Left lobe of liver (tissue), 2 donors: ENCODE data around the gene AHNAK. TPM values are rescaled to one million over a fixed set of nuclear protein-coding genes. Genes with fewer than 3 reads are reported as not detected.
"Not testable (repeated sequence)": the region's sequence is repeated elsewhere in the genome, so short reads cannot be mapped to it uniquely, and the experiment has no call there.

Experiments
- ATAC-seq: fragments of 200-7000 bp; cut with Tn5 transposase; one replicate; pipeline ENCODE4 v1.9.1; 2020; ENCODE audit warnings: mild to moderate bottlenecking, moderate library complexity
- DNase-seq: peaks from one replicate; pipeline ENCODE4 v3.0.0-alpha.2; 2020; ENCODE audit warnings: low spot score
- total RNA-seq: library from RNA; stranded (reverse); gene quantifications from one replicate; pipeline ENCODE4 v1.2.1, GENCODE V29; 2021
- donor health status: DM: no; HTN: no; CAD: no; lungs with moderate emphysema.
- donor health status: DM: no; HTN: yes; CAD: no.

AHNAK gene
- total RNA-seq, 1 donor from 2014 or later: 115 TPM

DNA sequence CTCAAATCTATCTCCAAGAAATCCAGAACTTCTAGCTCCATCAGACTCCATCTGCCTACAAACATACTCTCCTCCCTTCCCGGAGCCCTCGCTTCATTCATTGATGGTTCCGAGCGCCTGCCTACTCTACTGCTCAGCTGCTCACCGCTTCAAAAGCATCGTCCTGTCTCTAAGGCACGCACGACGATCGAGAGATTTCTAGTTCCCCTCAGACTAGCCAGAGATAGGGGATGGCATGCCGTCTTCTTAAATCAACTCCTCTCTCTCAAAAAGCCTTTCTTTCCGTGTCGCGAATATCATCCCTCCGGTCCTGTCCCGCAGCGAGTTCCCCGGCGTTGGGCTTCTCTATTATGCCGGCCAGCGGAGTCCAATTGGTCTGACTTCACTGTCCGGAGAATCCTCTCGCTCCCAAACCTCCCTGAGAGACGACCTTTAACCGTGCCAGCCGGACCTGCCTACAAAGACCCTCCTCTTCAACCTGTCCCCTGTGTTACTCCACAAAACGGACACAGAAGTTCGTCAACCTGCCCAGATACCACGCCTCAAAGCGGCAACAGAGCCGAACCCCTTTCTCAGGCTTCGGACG lies 26.5 kb upstream of the AHNAK start:
- DNase-seq: no peak
- ATAC-seq: peak; percentile 2

GRCh38 chr11:62572431-62572830 lies 25.8 kb upstream of the AHNAK start:
- no peak for DNase-seq
- ATAC-seq: no peak

GRCh38 chr11:62571493-62571892 lies 24.9 kb upstream of the AHNAK start:
- DNase-seq, ATAC-seq: not testable (repeated sequence)

DNA sequence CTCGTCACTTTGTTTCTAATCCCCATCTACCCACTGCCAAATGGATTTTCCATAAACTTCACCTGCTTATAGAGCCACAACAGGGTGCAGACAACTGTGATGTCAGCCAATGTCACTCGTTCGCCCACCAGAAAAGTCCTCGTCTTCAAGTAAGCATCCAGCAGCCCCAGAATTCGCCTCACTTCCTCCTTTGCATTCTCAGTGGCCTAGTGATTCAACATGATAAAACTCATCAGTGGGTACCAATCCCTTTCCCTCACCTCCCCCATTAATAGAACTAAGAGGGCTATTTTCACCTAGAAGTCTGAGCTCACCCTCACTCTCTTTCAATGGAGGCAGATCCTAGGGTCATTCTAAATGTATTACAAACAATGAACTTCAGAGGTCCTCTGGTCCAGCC lies 24.3 kb upstream of the AHNAK start:
- not testable (repeated sequence) for ATAC-seq, DNase-seq

- DNase-seq (no peak), ATAC-seq (no peak)
Observed at GRCh38 chr11:62569611-62570010, 23.0 kb upstream of the AHNAK start.

- peak; percentile 35 for ATAC-seq
- no peak for DNase-seq
Observed at GRCh38 chr11:62567018-62567633, 20.5 kb upstream of the AHNAK start.

DNA sequence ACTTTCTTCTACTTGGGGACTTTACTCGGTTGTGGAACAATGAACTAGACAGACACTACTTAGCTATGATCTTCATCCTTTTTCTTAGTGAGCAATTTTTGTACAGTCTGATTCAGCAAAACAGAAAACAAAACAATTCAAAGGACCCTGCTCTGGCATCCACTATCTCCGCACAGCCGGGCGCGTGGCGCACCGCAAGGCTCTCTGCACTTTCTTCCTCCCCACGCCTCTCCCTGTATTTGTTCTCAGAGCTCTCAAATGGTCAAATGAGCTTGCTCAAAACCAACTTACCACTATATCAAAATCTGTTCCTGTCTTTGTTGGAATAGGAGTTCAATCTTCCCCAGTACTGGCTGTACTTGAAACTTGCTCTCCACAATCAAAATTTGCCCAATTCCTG lies 19.6 kb upstream of the AHNAK start:
- DNase-seq (no peak), ATAC-seq (peak; percentile 15)

DNA sequence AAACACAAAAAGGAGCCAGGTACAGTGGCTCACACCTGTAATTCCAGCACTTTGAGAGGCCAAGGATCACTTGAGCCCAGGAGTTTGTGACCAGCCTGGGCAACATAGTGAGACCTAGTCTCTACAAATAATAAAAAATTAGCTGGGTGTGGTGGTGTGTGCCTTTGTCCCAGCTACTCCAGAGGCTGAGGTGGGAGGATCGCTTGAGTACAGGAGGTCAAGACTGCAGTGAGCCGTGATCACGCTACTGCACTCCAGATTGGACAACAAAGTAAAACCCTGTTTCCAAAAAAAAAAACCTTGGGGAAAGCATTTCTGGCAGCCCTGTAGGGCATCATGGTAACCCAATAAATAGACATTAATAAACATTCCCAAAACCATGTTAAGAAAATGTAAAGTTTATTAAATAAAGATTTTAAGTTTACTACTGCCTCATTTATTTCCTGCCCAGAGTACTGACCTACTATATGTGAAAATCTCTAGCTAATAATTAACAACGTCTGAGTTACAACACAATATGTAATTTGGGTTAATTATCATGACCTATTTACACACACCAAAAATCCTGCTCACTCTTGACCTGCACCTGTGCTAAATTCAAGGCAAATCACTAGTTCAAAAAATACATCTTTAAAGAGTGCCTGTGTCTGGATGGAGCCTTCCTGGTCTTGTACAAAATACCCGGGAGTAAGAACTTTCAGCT lies 18.6 kb upstream of the AHNAK start:
- peak; percentile 54 for ATAC-seq
- DNase-seq: no peak

- DNase-seq: not testable (repeated sequence)
Observed at GRCh38 chr11:62561677-62562230, 15.1 kb upstream of the AHNAK start.

DNA sequence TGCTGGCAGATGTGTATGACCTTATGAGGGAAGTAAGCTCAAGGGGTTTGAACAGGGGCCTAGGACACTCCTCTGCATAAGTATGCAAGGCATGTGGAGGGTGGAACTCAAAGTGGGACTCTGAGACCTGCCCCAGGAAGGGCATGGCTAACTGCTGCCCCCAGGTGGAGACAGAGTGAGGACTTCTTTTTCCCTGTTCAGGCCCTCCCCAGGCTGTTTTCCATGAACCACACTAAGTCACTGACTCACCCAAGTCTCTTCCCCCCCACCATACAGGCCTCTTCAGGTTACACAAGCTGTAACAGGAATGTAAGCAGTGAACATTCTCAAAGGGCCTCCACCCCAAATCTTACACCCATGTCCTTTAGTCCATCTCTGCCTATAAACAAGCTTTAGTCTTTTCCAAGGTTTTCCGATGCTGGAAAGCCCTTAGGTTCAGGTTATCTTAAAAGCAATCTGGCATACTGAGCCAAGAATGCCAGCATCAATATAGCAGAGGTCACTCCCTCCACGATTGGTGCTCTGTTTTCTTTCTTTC lies 14.0 kb upstream of the AHNAK start:
- ATAC-seq (peak; percentile 89), DNase-seq (peak; percentile 81)

More at GRCh38 chr11:62561677-62562230, 15.1 kb upstream of the AHNAK start:
- ATAC-seq: not testable (repeated sequence)

DNA sequence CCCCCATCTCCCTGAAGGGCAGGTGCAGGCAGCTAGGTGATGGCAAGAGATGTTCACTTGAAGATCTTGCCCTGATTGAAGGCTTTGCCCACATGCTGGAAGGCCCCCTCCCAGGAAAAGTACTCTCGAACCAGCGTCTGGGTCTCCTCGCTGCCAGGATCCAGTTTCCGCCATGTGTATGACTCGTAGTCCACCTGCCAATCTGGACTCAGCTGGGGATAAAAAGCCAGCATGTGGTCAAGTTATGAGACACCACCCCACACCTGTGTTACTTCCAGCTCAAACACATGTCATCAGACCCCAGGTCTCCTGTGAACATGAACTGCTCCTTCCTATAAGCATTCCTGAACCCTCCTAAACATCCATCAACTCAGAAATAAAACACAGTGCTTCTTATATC lies 13.0 kb upstream of the AHNAK start:
- not testable (repeated sequence) for ATAC-seq, DNase-seq

DNA sequence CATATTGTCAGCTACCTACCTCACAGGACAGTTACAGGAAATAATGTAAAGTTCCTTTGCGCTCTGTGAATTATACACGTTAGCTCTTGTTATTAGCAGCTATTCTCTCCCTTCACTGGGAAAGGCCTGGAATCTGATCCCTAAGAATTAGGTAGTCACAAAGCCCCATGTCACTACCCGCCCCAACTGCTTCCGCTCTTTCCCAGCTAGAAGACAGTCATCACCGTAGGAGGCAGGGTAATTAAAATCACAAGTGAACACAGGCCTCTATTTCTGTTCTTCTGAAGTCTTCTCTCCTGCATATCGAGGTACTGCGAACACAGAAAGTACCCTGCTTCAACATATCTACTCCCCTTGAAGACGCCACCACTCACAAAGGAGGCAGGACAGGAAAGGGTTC lies 12.6 kb upstream of the AHNAK start:
- DNase-seq: no peak
- ATAC-seq: no peak

- DNase-seq (no peak), ATAC-seq (no peak)
Observed at GRCh38 chr11:62558669-62559068, 12.1 kb upstream of the AHNAK start.

DNA sequence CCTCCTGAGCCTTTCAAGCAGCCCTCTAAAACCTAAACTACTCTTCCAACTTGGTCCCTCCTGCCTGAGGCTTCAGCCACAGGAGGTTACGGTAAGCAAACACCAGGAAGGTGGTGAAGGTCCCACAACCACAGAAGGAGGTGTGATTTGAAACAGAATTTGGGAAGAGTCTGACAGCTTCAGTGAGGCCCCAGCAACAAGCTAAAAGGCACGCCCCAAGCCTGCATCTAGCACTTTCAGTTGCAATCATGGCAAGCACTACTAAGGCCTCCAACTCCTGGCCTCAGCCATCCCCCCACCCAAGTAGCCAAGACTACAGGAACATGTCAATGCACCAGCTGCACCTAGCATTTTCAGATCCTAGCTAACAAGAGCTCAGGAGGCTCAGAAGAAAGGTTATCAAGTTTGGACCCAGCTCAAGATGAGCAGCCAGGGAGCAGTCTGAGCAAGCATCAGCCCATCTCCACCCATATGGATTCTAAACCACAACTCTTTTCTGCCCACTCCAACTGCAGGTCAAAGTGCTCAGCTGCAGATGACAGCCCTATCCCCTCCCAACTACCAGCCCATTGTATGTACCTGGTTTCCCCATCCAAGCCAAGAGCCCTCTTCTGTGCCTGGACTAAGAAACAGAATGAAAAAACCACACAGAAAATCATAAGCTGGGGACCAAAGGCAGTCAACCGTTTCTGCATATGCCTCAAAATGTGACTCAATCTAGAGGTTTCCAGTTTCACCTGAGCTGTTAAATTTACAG lies 10.4 kb upstream of the AHNAK start:
- ATAC-seq (no peak), DNase-seq (no peak)

DNA sequence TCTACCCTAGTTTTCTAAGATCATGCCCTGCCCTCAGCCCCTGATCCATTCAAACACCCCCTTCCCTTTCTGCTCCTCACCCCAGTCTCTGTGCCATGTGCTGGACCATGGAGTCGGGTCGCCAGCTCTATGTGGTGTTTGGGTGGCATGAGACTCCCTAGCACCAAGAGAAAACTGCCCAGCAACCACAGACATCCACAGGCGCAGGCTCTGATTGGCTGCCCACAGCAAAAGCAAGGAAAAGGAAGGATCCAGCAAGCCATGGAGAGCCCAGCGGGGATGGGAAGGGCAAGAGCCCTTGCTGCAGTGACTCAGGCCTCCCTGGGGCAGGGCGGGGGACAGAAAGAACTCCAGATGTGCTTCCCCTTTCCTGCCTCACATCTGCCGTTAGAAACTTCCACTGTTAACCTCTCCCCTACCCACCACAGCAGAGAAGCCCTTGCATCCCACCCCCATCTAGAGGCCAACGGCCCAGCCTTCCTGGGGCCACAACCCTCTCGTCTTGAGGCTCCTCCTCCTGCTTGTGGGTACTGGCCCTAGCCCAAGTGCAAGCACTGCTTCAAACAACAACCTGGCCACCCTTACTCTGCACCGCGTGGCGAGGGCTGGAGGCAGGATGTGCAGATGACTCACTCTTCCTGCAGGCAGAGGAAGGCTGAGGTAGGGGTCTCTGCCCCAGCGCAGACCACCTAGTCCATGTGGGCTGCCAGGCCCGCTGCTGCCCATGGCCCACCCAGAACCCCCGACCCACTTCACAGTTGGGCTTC lies 9.7 kb upstream of the AHNAK start:
- DNase-seq (peak; percentile 62), ATAC-seq (peak; percentile 26)

DNA sequence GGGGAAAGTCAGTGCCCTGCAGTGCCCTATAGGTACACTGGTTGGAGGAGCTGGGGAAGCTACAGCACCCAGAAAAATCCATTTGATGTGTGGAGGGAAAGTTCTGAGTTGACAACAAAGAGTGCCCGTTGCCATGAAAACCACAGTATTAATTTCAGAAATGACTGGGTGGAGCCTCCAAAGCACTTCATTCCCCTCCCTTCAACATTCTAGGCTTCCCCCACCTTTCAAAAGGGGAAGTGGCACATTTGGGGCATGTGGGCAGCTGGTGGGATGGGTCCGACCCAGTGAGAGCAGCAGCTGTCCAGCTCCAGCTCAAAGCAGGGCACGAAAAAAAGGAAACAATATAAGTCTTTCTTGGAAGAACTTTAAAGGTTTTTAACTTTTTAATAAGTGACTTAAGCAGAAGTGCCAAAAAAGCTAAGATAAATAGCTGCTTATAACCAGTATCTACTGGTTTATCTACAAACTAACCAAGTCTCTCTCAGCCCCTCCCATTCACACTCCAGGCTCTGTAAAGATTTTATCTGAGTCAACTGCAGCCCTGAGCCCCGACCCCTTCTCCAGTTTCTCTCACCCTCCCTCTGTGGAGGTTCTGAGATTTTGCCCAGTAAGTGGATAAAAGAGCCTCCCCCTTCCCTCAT lies 9.0 kb upstream of the AHNAK start:
- ATAC-seq (no peak), DNase-seq (no peak)

DNA sequence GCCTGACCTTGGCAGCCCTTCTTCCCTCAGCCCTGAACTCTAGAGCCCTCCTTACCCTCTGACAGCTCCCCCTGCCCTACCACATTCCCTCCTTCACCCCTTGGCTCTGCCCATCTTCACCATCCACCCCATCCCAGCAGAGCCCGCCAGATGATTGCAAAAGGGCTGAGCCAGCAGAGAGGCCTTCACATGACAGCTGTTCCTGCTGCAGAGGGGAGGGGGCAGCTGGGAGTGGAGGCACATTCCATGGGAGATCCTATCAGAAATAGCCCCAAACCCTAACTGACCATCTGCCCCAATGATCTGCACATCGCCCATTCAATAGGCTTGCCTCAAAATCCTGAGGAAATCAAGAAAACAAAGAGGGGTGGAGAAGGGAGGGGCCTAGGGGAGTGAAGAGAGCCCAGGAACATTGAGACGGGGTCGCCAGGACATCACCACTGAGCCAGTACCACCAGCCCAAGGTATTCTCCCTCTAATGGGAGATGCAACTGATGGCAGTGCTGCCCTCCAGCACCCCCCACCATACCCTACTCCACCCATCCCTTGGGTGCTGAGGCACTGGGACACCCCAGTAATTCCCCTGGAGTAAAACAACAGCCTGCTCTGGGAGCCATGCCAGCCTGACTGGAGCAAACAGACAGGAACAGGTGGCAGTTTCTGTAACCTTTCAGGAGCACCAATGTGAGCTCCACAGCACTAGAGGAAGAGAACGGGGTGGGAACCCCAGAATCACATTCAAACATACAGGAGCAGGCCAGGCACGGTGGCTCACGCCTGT lies 8.0 kb upstream of the AHNAK start:
- ATAC-seq (peak; percentile 20), DNase-seq (no peak)

- no peak for ATAC-seq
- no peak for DNase-seq
Observed at GRCh38 chr11:62553839-62554361, 7.3 kb upstream of the AHNAK start.
